HepG2 (cell line): ENCODE measurements around the gene VKORC1L1. TPM values are rescaled to one million over a fixed set of nuclear protein-coding genes. Genes with fewer than 3 reads are reported as not detected.
A peak's percentile ranks its signal among the peaks of the same experiment; 100 is the strongest.

ENCODE experiments used
- ATAC-seq: fragments of 200-7000 bp; cut with Tn5 transposase; 3 replicates; pipeline ENCODE4 v1.9.1; 2020; ENCODE audit warnings: mild to moderate bottlenecking, moderate library complexity
- BruUV-seq: library from RNA; stranded (reverse); fragments of 400-500 nt; replicated peaks from 2 replicates; lab custom pipeline; 2021; lab: Mats Ljungman, UMichigan
- CTCF ChIA-PET: fragments of 300-600 bp; formaldehyde crosslinking; extraction: SDS; loops from one replicate; lab custom pipeline; 2021; ENCODE audit warnings: low total read pairs, inconsistent platforms, low intra/inter-chr PET ratio; lab: Yijun Ruan, JAX
- POLR2A ChIA-PET: fragments of 350-600 bp; sonication (Branson Sonifier 250); formaldehyde crosslinking; loops from one replicate; lab custom pipeline; 2020; ENCODE audit warnings: antibody characterized with exemption, inconsistent platforms; lab: Yijun Ruan, JAX
- DNase-seq: peaks from one replicate; pipeline ENCODE4 v3.0.0-alpha.2; 2015; ENCODE audit warnings: low spot score
- FAIRE-seq: peaks from 3 replicates; lab custom pipeline; 2011; peaks lifted over from hg19 to GRCh38; lab: Jason Lieb, UNC
- H2AFZ ChIP-seq: one replicate; pipeline ENCODE4 v1.6.1; 2011; ENCODE audit warnings: low read length, inconsistent platforms
- H3K27ac ChIP-seq: fragments of 300-600 bp; 3 replicates; pipeline ENCODE4 v1.8.0; 2011; ENCODE audit warnings: mixed run types, mild to moderate bottlenecking, mixed read lengths, low read length, inconsistent platforms; ENCODE audit not compliant: insufficient read depth; ENCODE audit errors: extremely low read length
- H3K27me3 ChIP-seq, 2 experiments: fragments of 200-600 bp in 1 of 2; 2 replicates in 1 of 2; 3 replicates in 1 of 2; pipeline versions ENCODE4 v1.6.0 to v1.8.0; 2011; ENCODE audit warnings: low read length in 2 of 2, mild to moderate bottlenecking in 2 of 2, moderate library complexity in 2 of 2, inconsistent platforms in 1 of 2; ENCODE audit not compliant: insufficient read depth in 2 of 2, control insufficient read depth in 1 of 2
- H3K36me3 ChIP-seq, 2 experiments: fragments of 200-600 bp in 1 of 2; replicated peaks in 1 of 2; 2 replicates in 1 of 2; 3 replicates in 1 of 2; pipeline versions ENCODE4 v1.5.1 to v1.8.0; 2011; ENCODE audit warnings: low read length in 2 of 2, inconsistent platforms in 1 of 2; ENCODE audit not compliant: insufficient read depth in 2 of 2, control insufficient read depth in 1 of 2
- H3K4me1 ChIP-seq: 2 replicates; pipeline ENCODE4 v1.5.1; 2012; ENCODE audit warnings: low read length, inconsistent platforms; ENCODE audit not compliant: insufficient read depth
- H3K4me2 ChIP-seq: 2 replicates; pipeline ENCODE4 v1.6.0; 2011; ENCODE audit warnings: low read depth, low read length, inconsistent platforms
- H3K4me3 ChIP-seq, 3 experiments: fragments of 200-600 bp in 1 of 3; sonication (generic), shearing (Covaris generic) in 1 of 3; replicated peaks in 1 of 3; 2 replicates each; pipeline ENCODE4 v1.5.1; 2011 to 2016; ENCODE audit warnings: low read length in 3 of 3, inconsistent platforms in 2 of 3, low read depth in 2 of 3, mild to moderate bottlenecking in 2 of 3, control low read depth in 1 of 3, mixed read lengths in 1 of 3; ENCODE audit not compliant: insufficient read depth in 1 of 3
- H3K79me2 ChIP-seq: one replicate; pipeline ENCODE4 v1.6.1; 2011; ENCODE audit warnings: low read length, inconsistent platforms; ENCODE audit not compliant: insufficient read depth
- H3K9ac ChIP-seq: 2 replicates; pipeline ENCODE4 v1.6.0; 2011; ENCODE audit warnings: mild to moderate bottlenecking, low read depth, low read length, inconsistent platforms; ENCODE audit not compliant: insufficient read depth
- H3K9me3 ChIP-seq: 2 replicates; pipeline ENCODE4 v1.5.1; 2012; ENCODE audit warnings: mild to moderate bottlenecking, low read length
- H4K20me1 ChIP-seq: 2 replicates; pipeline ENCODE4 v1.6.0; 2011; ENCODE audit warnings: inconsistent platforms, mild to moderate bottlenecking, low read length, moderate library complexity; ENCODE audit not compliant: insufficient read depth
- ATF7 ChIP-seq, 2 experiments: fragments of 450-650 bp in 1 of 2; sonication (generic) in 1 of 2; formaldehyde crosslinking in 1 of 2; IDR thresholded peaks; 2 replicates each; pipeline versions ENCODE4 v1.4.0 to v1.6.1; 2016 to 2020; ENCODE audit warnings: antibody characterized with exemption in 1 of 2, mild to moderate bottlenecking in 1 of 2, missing genetic modification reagents in 1 of 2
- GZF1 ChIP-seq: sonication (generic); formaldehyde crosslinking; IDR thresholded peaks from 2 replicates; pipeline ENCODE4 v1.5.1; 2020; ENCODE audit warnings: mild to moderate bottlenecking, missing genetic modification reagents
- RFXAP ChIP-seq: sonication (generic); formaldehyde crosslinking; IDR thresholded peaks from 2 replicates; pipeline ENCODE4 v1.4.0; 2020; ENCODE audit warnings: missing genetic modification reagents, borderline replicate concordance
- WGBS: methylation state at CpG from one replicate; pipeline ENCODE4 v1.1.6; 2017; ENCODE audit warnings: low lambda C conversion rate; 5-methylcytosine and 5-hydroxymethylcytosine counted together
- in situ Hi-C: cut with HindIII; loops from 2 replicates; pipeline ENCODE4 v1.10.0; 2017; ENCODE audit warnings: low pct_unique_long_range_greater_than_20kb; ENCODE audit not compliant: extremely low pct_ligation_motif_present
- intact Hi-C: fragments of 100-400 bp; cut with micrococcal nuclease; formaldehyde crosslinking; loops from one replicate; pipeline ENCODE4 v1.10.0; 2022; ENCODE audit not compliant: unreplicated experiment
- polyA plus RNA-seq, 8 experiments: library from polyadenylated mRNA; depleted of rRNA in 3 of 8; stranded (reverse) in 7 of 8; unstranded in 1 of 8; fragments of >200 nt; fragmentation: Illumina TruSeq in 4 of 8; extraction: Trizol in 4 of 8; gene quantifications; 2 replicates each; pipeline versions ENCODE4 v1.2.1 to v1.2.3, GENCODE V29; 2011 to 2016; ENCODE audit warnings: low read depth in 4 of 8, missing spikeins in 1 of 8, mixed read lengths in 1 of 8; ENCODE audit not compliant: insufficient read depth in 1 of 8
- total RNA-seq, 5 experiments: library from RNA; depleted of rRNA; stranded (reverse); fragments of >200 nt; fragmentation: Illumina TruSeq; extraction: Trizol; gene quantifications; 2 replicates each; pipeline ENCODE4 v1.2.3, GENCODE V29; 2016; ENCODE audit warnings: low read depth in 1 of 5
- TF ChIP-seq, protein P1 (sequence below): sonication (generic); formaldehyde crosslinking; IDR thresholded peaks from 2 replicates; pipeline ENCODE4 v1.9.0; 2021; ENCODE audit warnings: missing genetic modification reagents, borderline replicate concordance

Gene VKORC1L1
- total and polyA plus RNA-seq, 2 of the 13 experiments (the other 11 are each of a cell fraction or from before 2014, with no cell fraction given) = 13.9 to 16.5 TPM

DNA sequence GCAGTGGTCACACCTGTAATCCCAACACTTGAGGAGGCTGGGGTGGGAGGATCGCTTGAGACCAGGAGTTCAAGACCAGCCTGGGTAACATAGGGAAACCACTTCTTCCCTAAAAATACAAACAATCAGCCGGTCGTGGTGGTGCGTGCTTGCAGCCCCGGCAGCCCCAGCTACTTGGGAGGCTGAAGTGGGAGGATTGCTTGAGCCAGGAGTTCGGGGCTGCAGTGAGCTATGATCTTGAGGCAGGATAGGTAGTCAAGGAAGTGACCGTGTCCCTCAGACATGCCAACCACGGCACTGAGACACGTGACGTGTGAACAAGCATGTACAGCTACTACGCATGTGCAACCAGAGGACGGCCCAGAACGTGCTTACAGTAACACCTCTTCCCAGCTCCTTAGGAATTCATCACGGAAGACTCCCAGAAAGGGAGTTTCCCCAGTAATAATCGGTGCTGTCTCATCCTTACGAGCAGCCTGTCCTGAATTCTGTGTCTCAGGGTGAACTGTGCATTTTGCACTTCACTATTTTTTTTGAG is 103.9 kb downstream of the VKORC1L1 start:
- in situ Hi-C loops (no loop called here), intact Hi-C loops (no loop called here)
- DNase-seq (no peak), FAIRE-seq (no peak), ATAC-seq (no peak)
- WGBS = 97% methylated on average over 16 of the region's 16 CpGs
- no peak overlapping the region for H3K4me2 ChIP-seq
- no peaks in the 10 kb centered on the region for H3K9me3 ChIP-seq
- peaks cover 15 to 35% of the 10 kb centered on the region in 2 experiments; a peak in 4 of 5 replicates for H3K36me3 ChIP-seq
- H3K27me3 ChIP-seq = no peaks in the 10 kb centered on the region
- CTCF ChIA-PET = no interaction called here
- H3K79me2 ChIP-seq = peaks cover 6% of the 10 kb centered on the region
- no peaks in the 10 kb centered on the region for H4K20me1 ChIP-seq
- no peak for TF ChIP-seq RFXAP (CRISPR knock-in tag)
- no peak for TF ChIP-seq GZF1
- no TSS peak for BruUV-seq
- no peak overlapping the region for H2AFZ ChIP-seq
- peaks cover 11% of the 10 kb centered on the region for H3K4me1 ChIP-seq
- H3K4me3 ChIP-seq = no peak overlapping the region
- H3K9ac ChIP-seq = no peak overlapping the region
- H3K27ac ChIP-seq = no peak overlapping the region
- POLR2A ChIA-PET = no interaction called here

DNA sequence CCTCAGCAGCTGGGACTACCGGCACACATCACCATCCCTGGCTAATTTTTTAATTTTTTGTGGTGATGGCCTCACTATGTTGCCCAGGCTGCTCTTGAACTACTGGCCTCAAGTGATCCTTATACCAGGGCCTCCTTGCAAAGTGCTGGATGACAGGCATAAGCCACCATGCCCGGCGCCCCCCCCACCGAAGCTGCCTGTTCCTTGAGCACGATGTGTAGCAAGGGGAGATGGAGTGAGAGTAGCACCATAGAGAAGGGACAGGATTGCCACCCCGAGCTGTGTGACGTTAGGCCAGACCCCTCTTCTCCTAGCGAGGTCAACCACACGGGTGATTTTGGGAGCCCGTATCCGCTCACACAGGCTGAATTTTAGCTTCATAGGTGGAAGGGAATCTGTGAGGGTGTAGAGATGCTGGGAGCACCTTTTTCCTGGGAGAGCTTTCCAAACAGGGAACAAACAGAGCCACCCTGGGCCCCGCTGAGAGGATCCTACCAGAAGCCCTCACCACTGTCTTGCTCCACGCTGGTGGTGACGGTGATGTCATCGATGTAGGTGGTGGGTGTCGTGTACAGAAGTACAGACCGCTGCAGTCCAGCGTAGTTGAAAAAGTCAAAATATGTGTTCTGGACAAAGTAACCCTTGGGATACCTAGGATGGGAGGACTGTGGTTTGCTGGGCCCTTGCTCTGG is 106.2 kb downstream of the VKORC1L1 start:
- ATAC-seq = no peak
- Histone ChIP-seq H3K4me3 (no peak overlapping the region), H3K79me2 (peaks cover 8% of the 10 kb centered on the region), H3K4me2 (no peak overlapping the region), H3K27me3 (no peaks in the 10 kb centered on the region), H3K9me3 (no peaks in the 10 kb centered on the region), H3K9ac (no peak overlapping the region), H4K20me1 (no peaks in the 10 kb centered on the region), H2AFZ (no peak overlapping the region), H3K36me3 (peaks cover 9 to 18% of the 10 kb centered on the region in 2 experiments; a peak in 4 of 5 replicates), H3K27ac (no peak overlapping the region), H3K4me1 (peaks cover 24% of the 10 kb centered on the region)
- TF ChIP-seq, protein P1, sequence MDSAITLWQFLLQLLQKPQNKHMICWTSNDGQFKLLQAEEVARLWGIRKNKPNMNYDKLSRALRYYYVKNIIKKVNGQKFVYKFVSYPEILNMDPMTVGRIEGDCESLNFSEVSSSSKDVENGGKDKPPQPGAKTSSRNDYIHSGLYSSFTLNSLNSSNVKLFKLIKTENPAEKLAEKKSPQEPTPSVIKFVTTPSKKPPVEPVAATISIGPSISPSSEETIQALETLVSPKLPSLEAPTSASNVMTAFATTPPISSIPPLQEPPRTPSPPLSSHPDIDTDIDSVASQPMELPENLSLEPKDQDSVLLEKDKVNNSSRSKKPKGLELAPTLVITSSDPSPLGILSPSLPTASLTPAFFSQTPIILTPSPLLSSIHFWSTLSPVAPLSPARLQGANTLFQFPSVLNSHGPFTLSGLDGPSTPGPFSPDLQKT (CRISPR knock-in tag) = no peak
- TF ChIP-seq ATF7 (IDR thresholded peaks at IDR 0.05) (peak; percentile 70), ATF7 (CRISPR knock-in tag; IDR thresholded peaks at IDR 0.05) (no peak)
- BruUV-seq = TSS peak; percentile 29
- intact Hi-C loops = no loop called here
- WGBS = 96% methylated on average over 18 of the region's 18 CpGs
- POLR2A ChIA-PET = no interaction called here
- in situ Hi-C loops = no loop called here
- CTCF ChIA-PET = no interaction called here
- FAIRE-seq = no peak
- no peak for DNase-seq
